ENCODE measurements around the gene COG1.

The COG1 gene

DNA sequence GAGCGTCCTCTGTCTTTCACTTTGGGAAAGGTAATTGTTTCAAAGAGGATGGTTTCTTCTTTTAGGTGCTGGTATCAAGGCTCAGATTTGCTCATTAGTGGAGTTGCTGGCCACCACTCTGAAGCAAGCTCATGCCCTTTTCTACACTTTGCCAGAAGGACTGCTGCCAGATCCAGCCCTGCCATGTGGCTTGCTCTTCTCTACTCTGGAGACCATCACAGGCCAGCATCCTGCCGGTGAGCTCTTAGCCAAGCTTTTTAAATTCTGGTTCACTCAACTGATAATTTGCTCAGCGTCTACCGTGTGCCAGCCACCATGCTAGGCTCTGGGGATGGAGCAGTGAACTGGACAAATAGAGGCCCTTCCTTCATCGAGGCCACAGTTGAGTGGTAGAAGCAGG is 4.3 kb downstream of the COG1 start:
- in situ Hi-C loops (cut with HindIII; ENCODE audit: low pct_unique_long_range_greater_than_20kb, low sequenced_read_pairs), result no loop called here
- no peak for DNase-seq (ENCODE audit: low read depth in 1 of 2, low spot score in 1 of 2)
- TF ChIP-seq JUND (IDR thresholded peaks at IDR 0.05; ENCODE audit: low read depth), result no peak

- TF ChIP-seq JUND (IDR thresholded peaks at IDR 0.05; ENCODE audit: low read depth), result no peak
- in situ Hi-C loops (cut with HindIII; ENCODE audit: low pct_unique_long_range_greater_than_20kb, low sequenced_read_pairs), result no loop called here
- no peak for DNase-seq (ENCODE audit: low read depth in 1 of 2, low spot score in 1 of 2)
Observed at GRCh38 chr17:73198201-73198929, 5.5 kb downstream of the COG1 start.

GRCh38 chr17:73198930-73199260 is 6.0 kb downstream of the COG1 start:
- DNase-seq (ENCODE audit: low read depth in 1 of 2, low spot score in 1 of 2), result no peak
- in situ Hi-C loops (cut with HindIII; ENCODE audit: low pct_unique_long_range_greater_than_20kb, low sequenced_read_pairs), result no loop called here
- TF ChIP-seq JUND (IDR thresholded peaks at IDR 0.05; ENCODE audit: low read depth), result no peak

- no peak for DNase-seq (ENCODE audit: low read depth in 1 of 2, low spot score in 1 of 2)
- TF ChIP-seq JUND (IDR thresholded peaks at IDR 0.05; ENCODE audit: low read depth), result no peak
- in situ Hi-C loops (cut with HindIII; ENCODE audit: low pct_unique_long_range_greater_than_20kb, low sequenced_read_pairs), result no loop called here
Observed at GRCh38 chr17:73199751-73200317, 7.0 kb downstream of the COG1 start.

DNA sequence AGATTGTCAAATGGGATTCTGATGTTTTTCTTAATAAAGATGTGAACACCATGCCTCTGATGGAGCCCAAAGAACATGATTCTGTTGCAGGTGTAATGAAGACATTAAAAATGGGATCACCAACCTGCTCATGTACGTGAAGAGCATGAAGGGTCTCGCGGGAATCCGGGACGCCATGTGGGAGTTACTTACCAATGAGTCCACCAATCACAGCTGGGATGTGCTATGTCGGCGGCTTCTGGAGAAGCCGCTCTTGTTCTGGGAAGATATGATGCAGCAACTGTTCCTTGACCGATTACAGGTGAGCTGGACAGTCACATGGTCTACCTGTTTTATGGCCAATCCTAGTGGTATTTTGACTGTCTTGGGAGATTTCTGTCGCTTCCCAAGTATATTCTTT is 7.6 kb downstream of the COG1 start:
- in situ Hi-C loops (cut with HindIII; ENCODE audit: low pct_unique_long_range_greater_than_20kb, low sequenced_read_pairs), result no loop called here
- DNase-seq (ENCODE audit: low read depth in 1 of 2, low spot score in 1 of 2), result no peak
- TF ChIP-seq JUND (IDR thresholded peaks at IDR 0.05; ENCODE audit: low read depth), result no peak

DNA sequence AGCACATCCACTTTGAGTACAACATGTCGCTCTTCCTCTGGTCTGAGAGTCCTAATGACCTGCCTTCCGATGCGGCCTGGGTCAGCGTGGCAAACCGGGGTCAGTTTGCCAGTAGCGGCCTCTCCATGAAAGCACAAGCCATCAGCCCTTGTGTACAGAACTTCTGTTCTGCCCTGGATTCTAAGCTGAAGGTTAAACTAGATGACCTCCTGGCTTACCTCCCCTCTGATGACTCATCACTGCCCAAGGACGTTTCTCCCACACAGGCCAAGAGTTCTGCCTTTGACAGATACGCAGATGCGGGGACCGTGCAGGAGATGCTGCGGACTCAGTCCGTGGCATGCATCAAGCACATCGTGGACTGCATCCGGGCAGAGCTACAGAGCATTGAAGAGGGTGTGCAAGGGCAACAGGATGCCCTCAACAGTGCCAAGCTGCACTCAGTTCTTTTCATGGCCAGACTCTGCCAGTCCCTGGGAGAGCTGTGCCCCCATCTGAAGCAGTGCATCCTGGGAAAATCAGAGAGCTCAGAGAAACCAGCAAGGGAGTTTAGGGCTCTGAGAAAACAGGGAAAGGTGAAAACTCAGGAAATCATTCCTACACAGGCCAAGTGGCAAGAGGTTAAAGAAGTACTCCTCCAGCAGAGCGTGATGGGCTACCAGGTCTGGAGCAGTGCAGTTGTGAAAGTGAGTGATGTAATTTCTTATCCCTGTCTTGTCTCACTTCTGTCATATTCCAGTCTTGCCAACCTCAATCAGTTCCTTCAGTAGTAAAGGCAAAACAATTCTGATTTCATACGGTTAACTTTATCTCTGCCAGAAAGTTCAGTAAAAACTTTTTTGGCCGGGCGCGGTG is 8.6 kb downstream of the COG1 start:
- TF ChIP-seq JUND (IDR thresholded peaks at IDR 0.05; ENCODE audit: low read depth), result no peak
- in situ Hi-C loops (cut with HindIII; ENCODE audit: low pct_unique_long_range_greater_than_20kb, low sequenced_read_pairs), result no loop called here
- DNase-seq (ENCODE audit: low read depth in 1 of 2, low spot score in 1 of 2), result no peak

GRCh38 chr17:73203135-73203787 is 10.4 kb downstream of the COG1 start:
- no peak for DNase-seq (ENCODE audit: low read depth in 1 of 2, low spot score in 1 of 2)
- no peak for TF ChIP-seq JUND (IDR thresholded peaks at IDR 0.05; ENCODE audit: low read depth)
- in situ Hi-C loops (cut with HindIII; ENCODE audit: low pct_unique_long_range_greater_than_20kb, low sequenced_read_pairs), result no loop called here

- TF ChIP-seq JUND (IDR thresholded peaks at IDR 0.05; ENCODE audit: low read depth), result no peak
- in situ Hi-C loops (cut with HindIII; ENCODE audit: low pct_unique_long_range_greater_than_20kb, low sequenced_read_pairs), result no loop called here
- no peak for DNase-seq (ENCODE audit: low read depth in 1 of 2, low spot score in 1 of 2)
Observed at GRCh38 chr17:73203788-73204479, 11.1 kb downstream of the COG1 start.

GRCh38 chr17:73205459-73205961 is 12.7 kb downstream of the COG1 start:
- TF ChIP-seq JUND (IDR thresholded peaks at IDR 0.05; ENCODE audit: low read depth), result no peak
- in situ Hi-C loops (cut with HindIII; ENCODE audit: low pct_unique_long_range_greater_than_20kb, low sequenced_read_pairs), result no loop called here
- DNase-seq (ENCODE audit: low read depth in 1 of 2, low spot score in 1 of 2), result no peak

DNA sequence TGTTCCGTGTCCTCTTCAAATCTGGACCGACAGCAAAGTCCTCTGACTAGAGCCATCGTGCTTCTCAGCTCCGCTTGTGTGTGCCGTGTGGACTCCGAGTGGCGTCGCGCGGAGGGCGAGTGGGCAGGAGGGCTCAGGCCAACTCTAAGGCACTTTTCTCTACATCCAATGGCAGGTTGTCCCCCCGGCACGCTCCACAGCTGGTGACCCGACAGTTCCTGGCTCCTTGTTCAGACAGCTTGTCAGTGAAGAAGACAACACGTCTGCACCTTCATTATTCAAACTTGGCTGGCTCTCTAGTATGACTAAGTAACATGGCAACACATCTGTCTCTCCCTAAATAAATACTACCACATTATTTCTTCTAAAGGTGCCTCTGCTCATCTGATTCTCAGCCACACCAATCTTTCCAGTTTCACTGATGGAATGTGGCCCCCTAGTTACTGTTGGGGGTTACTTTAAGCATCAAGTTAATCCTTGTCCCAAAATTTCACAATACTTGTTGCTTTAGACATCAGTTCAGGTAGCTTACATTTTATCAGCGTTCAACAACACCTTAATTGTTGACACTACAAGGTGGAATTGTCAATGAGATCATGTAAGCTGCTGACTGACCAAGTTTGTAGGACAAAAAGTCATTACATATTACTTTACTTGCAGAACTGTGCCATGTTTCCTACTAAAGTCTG is 15.4 kb downstream of the COG1 start:
- in situ Hi-C loops (cut with HindIII; ENCODE audit: low pct_unique_long_range_greater_than_20kb, low sequenced_read_pairs), result no loop called here
- TF ChIP-seq JUND (IDR thresholded peaks at IDR 0.05; ENCODE audit: low read depth), result no peak
- DNase-seq (ENCODE audit: low read depth in 1 of 2, low spot score in 1 of 2), result no peak

- no peak for DNase-seq (ENCODE audit: low read depth in 1 of 2, low spot score in 1 of 2)
- no peak for TF ChIP-seq JUND (IDR thresholded peaks at IDR 0.05; ENCODE audit: low read depth)
- in situ Hi-C loops (cut with HindIII; ENCODE audit: low pct_unique_long_range_greater_than_20kb, low sequenced_read_pairs), result no loop called here
Observed at GRCh38 chr17:73209436-73209835, 16.6 kb downstream of the COG1 start.
